Measurements from ENCODE around the gene JMJD4. TPM values are rescaled to one million over a fixed set of nuclear protein-coding genes. Genes with fewer than 3 reads are reported as not detected.

JMJD4 gene
- total and polyA plus RNA-seq, 9 of the 15 experiments (the other 6 are each of a cell fraction or from before 2014, with no cell fraction given), result 1.4 to 42.6 (median 29.2) TPM

DNA sequence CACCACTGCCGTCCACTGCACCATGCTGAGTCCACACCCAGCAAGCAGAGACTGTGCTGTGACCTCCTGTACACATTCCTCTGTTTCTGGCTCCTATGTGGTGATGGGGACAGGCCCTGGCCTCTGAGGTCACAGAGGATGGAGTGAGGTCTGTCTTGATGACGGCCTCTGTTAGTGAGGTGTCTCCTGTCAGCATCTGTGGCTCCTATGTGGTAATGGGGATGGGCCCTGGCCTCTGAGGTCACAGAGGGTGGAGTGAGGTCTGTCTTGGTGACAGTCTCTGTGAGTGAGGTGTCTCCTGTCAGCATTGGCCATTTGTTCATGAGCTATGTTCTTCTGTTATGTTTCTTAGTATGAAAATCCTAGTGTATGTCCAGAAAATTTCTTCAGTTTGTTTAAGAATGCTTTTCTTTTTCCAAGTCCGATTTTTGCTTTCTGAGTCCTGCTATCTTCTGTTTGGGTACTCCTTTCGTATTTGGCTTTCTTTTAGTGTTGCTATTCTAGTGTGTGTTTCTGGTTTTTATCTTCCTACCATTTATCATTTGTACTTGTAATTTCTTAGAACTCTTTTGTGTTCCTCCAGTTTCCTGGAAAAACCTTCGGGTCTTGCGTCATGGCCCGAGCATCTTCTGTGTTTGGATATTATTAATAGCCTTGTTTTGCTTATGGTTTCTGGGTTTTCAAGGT lies 13.5 kb upstream of the JMJD4 start:
- Histone ChIP-seq H3K27me3 (ENCODE audit: control insufficient read depth in 2 of 2, insufficient read depth in 2 of 2, low read length in 2 of 2) (no peaks in the 10 kb centered on the region), H4K20me1 (replicated peaks; ENCODE audit: control insufficient read depth, insufficient read depth, low read length) (peaks cover 11% of the 10 kb centered on the region), H2AFZ (ENCODE audit: low read depth, low read length) (no peak overlapping the region), H3K9me1 (ENCODE audit: control insufficient read depth, insufficient read depth, low read length) (peaks cover 22% of the 10 kb centered on the region), H3K4me2 (ENCODE audit: insufficient read depth, low read length) (peak overlapping the region; percentile 55), H3K9me3 (replicated peaks; ENCODE audit: control insufficient read depth, insufficient read depth, low read depth, low read length) (no peaks in the 10 kb centered on the region), H3K27ac (ENCODE audit: extremely low read depth, low read depth, low read length) (peak overlapping the region; percentile 16), H3K4me3 (no peak overlapping the region), H3K79me2 (ENCODE audit: control insufficient read depth, insufficient read depth, low read length) (peaks cover 70% of the 10 kb centered on the region), H3K9ac (ENCODE audit: insufficient read depth in 1 of 2, low read depth in 2 of 2, low read length in 2 of 2) (peak overlapping the region; percentile 24 to 69), H3K4me1 (replicated peaks in 1 of 2; ENCODE audit: control insufficient read depth in 2 of 2, insufficient read depth in 2 of 2, low read length in 2 of 2) (peaks cover 26 to 38% of the 10 kb centered on the region in 2 experiments), H3K36me3 (ENCODE audit: control insufficient read depth, insufficient read depth, low read length) (peaks cover 44% of the 10 kb centered on the region)
- BruUV-seq (replicated peaks), result no TSS peak
- peak; percentile 95 for ATAC-seq
- in situ Hi-C loops (cut with MboI) (no loop called here), intact Hi-C loops (cut with micrococcal nuclease) (no loop called here)
- FAIRE-seq, result peak; percentile 85
- POLR2A ChIA-PET, result no interaction called here
- WGBS (ENCODE audit: insufficient coverage, low coverage, missing lambda C conversion rate), result 13% methylated on average over 7 of the region's 7 CpGs
- DNase-seq (ENCODE audit: extremely low read depth in 1 of 4, low spot score in 3 of 4), result peak; percentile 62 to 74 (median 67)
- CTCF ChIA-PET (ENCODE audit: low intra/inter-chr PET ratio), result no interaction called here
- TF ChIP-seq ZEB2 (IDR thresholded peaks at IDR 0.05), result peak; percentile 75
- TF ChIP-seq, protein P1, sequence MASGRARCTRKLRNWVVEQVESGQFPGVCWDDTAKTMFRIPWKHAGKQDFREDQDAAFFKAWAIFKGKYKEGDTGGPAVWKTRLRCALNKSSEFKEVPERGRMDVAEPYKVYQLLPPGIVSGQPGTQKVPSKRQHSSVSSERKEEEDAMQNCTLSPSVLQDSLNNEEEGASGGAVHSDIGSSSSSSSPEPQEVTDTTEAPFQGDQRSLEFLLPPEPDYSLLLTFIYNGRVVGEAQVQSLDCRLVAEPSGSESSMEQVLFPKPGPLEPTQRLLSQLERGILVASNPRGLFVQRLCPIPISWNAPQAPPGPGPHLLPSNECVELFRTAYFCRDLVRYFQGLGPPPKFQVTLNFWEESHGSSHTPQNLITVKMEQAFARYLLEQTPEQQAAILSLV (tag; IDR thresholded peaks at IDR 0.05), result 0 out of 2 replicates have a peak, but pooled peaks have one; percentile 6
- peak; percentile 29; the same call in 1 of the 2 replicates for TF ChIP-seq TAL1 (IDR thresholded peaks at IDR 0.05)
- TF ChIP-seq, protein P2, sequence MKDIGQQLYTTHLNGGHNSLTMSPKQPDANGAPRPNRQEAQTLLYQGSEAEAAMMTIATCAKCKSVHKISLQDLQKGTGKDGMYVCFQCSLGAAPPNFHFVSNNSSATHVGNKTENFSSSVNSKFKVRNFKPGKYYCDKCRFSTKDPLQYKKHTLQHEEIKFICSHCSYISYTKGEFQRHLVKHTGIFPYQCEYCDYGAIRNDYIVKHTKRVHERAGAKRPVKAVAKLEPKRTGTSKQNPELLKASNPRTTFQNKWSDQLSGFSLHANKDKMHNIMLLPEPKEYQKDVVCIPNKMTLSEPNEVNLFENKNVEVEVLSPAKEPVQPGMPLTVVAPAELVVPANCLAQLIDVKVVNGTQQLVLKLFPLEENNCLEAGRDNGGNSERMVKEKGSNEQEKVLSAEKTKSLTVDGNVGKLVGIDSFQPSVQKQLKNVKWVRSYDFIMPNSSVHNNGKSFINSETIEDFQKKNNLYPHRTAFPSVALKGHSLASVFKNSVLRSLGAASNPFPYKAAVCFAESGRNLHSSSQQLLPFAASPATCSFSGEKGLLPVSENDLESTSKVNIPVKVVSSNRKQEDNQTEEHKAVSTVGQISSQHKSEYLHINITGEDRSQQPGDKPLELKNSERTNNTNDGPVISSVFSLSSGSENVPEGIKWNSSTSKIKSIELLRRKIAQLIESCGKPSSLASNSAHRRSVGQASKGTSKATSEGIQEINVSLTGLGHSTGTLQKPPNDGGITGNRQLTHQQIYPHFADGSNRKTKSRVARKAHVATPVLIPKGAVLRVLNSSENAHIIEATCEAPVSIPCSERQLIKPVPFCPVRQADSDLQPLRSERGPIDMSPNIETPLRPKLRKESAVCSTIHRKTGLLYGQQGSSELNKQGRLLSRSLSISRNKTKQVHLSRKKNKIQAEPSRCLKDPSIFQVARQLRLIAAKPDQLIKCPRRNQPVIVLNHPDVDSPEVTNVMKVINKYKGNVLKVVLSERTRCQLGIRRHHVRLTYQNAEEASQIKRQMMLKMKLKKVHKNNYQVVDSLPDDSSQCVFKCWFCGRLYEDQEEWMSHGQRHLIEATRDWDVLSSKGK (CRISPR knock-in tag; IDR thresholded peaks at IDR 0.05), result no peak
- no peak for TF ChIP-seq GATA2 (CRISPR knock-in tag; IDR thresholded peaks at IDR 0.05)
- no peak for TF ChIP-seq ILK (tag; IDR thresholded peaks at IDR 0.05; ENCODE audit: borderline replicate concordance, low read depth)
- TF ChIP-seq, protein P3, sequence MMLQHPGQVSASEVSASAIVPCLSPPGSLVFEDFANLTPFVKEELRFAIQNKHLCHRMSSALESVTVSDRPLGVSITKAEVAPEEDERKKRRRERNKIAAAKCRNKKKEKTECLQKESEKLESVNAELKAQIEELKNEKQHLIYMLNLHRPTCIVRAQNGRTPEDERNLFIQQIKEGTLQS (IDR thresholded peaks at IDR 0.05), result peak; percentile 94
- TF ChIP-seq, protein P3 (CRISPR knock-in tag; conservative IDR thresholded peaks at IDR 0.05), result no peak
- TF ChIP-seq, protein P4, sequence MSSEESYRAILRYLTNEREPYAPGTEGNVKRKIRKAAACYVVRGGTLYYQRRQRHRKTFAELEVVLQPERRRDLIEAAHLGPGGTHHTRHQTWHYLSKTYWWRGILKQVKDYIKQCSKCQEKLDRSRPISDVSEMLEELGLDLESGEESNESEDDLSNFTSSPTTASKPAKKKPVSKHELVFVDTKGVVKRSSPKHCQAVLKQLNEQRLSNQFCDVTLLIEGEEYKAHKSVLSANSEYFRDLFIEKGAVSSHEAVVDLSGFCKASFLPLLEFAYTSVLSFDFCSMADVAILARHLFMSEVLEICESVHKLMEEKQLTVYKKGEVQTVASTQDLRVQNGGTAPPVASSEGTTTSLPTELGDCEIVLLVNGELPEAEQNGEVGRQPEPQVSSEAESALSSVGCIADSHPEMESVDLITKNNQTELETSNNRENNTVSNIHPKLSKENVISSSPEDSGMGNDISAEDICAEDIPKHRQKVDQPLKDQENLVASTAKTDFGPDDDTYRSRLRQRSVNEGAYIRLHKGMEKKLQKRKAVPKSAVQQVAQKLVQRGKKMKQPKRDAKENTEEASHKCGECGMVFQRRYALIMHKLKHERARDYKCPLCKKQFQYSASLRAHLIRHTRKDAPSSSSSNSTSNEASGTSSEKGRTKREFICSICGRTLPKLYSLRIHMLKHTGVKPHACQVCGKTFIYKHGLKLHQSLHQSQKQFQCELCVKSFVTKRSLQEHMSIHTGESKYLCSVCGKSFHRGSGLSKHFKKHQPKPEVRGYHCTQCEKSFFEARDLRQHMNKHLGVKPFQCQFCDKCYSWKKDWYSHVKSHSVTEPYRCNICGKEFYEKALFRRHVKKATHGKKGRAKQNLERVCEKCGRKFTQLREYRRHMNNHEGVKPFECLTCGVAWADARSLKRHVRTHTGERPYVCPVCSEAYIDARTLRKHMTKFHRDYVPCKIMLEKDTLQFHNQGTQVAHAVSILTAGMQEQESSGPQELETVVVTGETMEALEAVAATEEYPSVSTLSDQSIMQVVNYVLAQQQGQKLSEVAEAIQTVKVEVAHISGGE (CRISPR knock-in tag; IDR thresholded peaks at IDR 0.05), result peak in 1 of 3 experiments; percentile 58; a peak in 2 of 6 replicates
- no peak for TF ChIP-seq RB1 (IDR thresholded peaks at IDR 0.05; ENCODE audit: low read depth)
- TF ChIP-seq PTRF (tag; IDR thresholded peaks at IDR 0.05), result no peak
- TF ChIP-seq CHCHD3 (CRISPR knock-in tag; IDR thresholded peaks at IDR 0.05), result no peak
